ENCODE data around the gene CLIC5. TPM values are rescaled to one million over a fixed set of nuclear protein-coding genes. Genes with fewer than 3 reads are reported as not detected.

Gene CLIC5
- total and polyA plus RNA-seq, 2 of the 8 experiments (the other 6 are each of a cell fraction or from before 2014, with no cell fraction given) = 0.12 to 0.15 TPM

DNA sequence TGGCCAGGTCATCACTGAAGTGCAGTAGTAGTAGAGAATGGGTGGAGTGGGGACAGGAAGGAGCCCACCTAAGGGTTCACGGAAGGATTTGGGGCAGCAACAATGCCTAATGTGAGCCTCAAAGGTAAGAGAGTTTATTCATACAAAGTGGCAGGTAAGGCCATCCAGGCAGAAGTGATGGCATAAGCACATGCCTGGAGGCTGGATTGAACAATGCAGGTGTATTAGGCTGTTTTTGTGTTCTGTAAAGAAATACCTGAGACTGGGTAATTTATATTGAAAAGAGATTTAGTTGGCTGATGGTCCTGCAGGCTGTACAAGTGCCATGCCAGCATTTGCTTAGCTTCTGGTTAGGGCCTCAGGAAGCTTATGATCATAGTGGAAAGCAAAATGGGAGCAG, 48.3 kb downstream of the CLIC5 start:
- FAIRE-seq (no peak), DNase-seq (ENCODE audit: low read depth in 1 of 2, low spot score in 2 of 2) (no peak)
- H3K18ac ChIP-seq (ENCODE audit: extremely low read depth, low read length) = no peak overlapping the region
- H3K56ac ChIP-seq (replicated peaks; ENCODE audit: insufficient read length, low read depth, low read length) = no peak overlapping the region
- H3K27ac ChIP-seq (ENCODE audit: low read depth, low read length) = no peak overlapping the region
- WGBS, 2 experiments (ENCODE audit: extremely low coverage in 1 of 2, insufficient coverage in 1 of 2, insufficient read length in 1 of 2, insufficient replicate concordance in 2 of 2, low coverage in 1 of 2, low lambda C conversion rate in 2 of 2, missing lambda C conversion rate in 1 of 2) = 80% methylated on average over 1 of the region's 1 CpG; no CpG with 5 or more reads in 1 of the 2 experiments
- H3K23ac ChIP-seq (ENCODE audit: insufficient read length) = no peak overlapping the region
- H4K20me1 ChIP-seq (replicated peaks in 1 of 2; ENCODE audit: control insufficient read depth in 1 of 2, insufficient read depth in 2 of 2, low read length in 2 of 2) = no peaks in the 10 kb centered on the region
- H3K14ac ChIP-seq (ENCODE audit: insufficient read length) = no peak overlapping the region
- peaks cover 0 to 6% of the 10 kb centered on the region in 2 experiments; a peak in 1 of 4 replicates for H3K9me3 ChIP-seq (ENCODE audit: insufficient read depth in 2 of 2, low read depth in 1 of 2, low read length in 1 of 2)
- no peak overlapping the region; the same call in 1 of the 2 replicates for H2BK20ac ChIP-seq (ENCODE audit: low read length)
- ChIA-PET POLR2A (ENCODE audit: partially characterized antibody) (no interaction called here), CTCF (ENCODE audit: partially characterized antibody) (interaction anchor here (1.1 to 1.8 kb wide), 2 partner anchors 9 to 123 kb away, joined by 3 to 4 read pairs; no protein-coding TSS in a partner anchor)
- no peak overlapping the region for H3K4me2 ChIP-seq (ENCODE audit: insufficient read depth in 1 of 2, low read depth in 2 of 2, low read length in 2 of 2)
- H3K27me3 ChIP-seq (replicated peaks in 1 of 4; ENCODE audit: control insufficient read depth in 3 of 4, extremely low read depth in 1 of 4, insufficient read depth in 3 of 4, low read length in 3 of 4) = no peaks in the 10 kb centered on the region; a peak in 1 of 7 replicates
- H4K8ac ChIP-seq (ENCODE audit: extremely low read depth, insufficient read depth, low read length) = no peak overlapping the region
- H3K9ac ChIP-seq (replicated peaks in 1 of 4; ENCODE audit: extremely low read depth in 1 of 4, low read depth in 3 of 4, low read length in 3 of 4) = no peak overlapping the region
- H2BK15ac ChIP-seq (ENCODE audit: low read length) = no peak overlapping the region
- no peaks in the 10 kb centered on the region for H3K79me1 ChIP-seq (ENCODE audit: low read depth, low read length)
- H2AK5ac ChIP-seq (ENCODE audit: low read depth, low read length) = no peak overlapping the region
- H2BK120ac ChIP-seq (replicated peaks; ENCODE audit: low read depth, low read length) = no peak overlapping the region
- H3K4me1 ChIP-seq (replicated peaks in 1 of 4; ENCODE audit: control insufficient read depth in 3 of 4, insufficient read depth in 4 of 4, low read length in 3 of 4) = peaks cover 0 to 3% (median 1%) of the 10 kb centered on the region in 4 experiments; a peak in 3 of 7 replicates
- no peak overlapping the region for H2AFZ ChIP-seq (ENCODE audit: low read length)
- H4K91ac ChIP-seq (replicated peaks; ENCODE audit: insufficient read length, low read length) = no peak overlapping the region
- no peaks in the 10 kb centered on the region for H3K79me2 ChIP-seq (ENCODE audit: control insufficient read depth in 1 of 2, insufficient read depth in 2 of 2, low read length in 2 of 2)
- H2BK12ac ChIP-seq (ENCODE audit: low read depth, low read length) = no peak overlapping the region
- H3K4ac ChIP-seq (replicated peaks; ENCODE audit: insufficient read length, low read depth, low read length) = no peak overlapping the region
- no peaks in the 10 kb centered on the region for H3K36me3 ChIP-seq (ENCODE audit: control insufficient read depth in 2 of 4, insufficient read depth in 4 of 4, low read length in 3 of 4)
- no peak for TF ChIP-seq JUN (IDR thresholded peaks at IDR 0.05; ENCODE audit: low read depth, low read length)
- TF ChIP-seq MAFK (IDR thresholded peaks at IDR 0.05; ENCODE audit: low read depth, low read length) = no peak
- no peak for TF ChIP-seq CTBP2 (IDR thresholded peaks at IDR 0.05; ENCODE audit: borderline replicate concordance, insufficient read depth, insufficient read length, low read length)
- no peak for TF ChIP-seq RFX5 (IDR thresholded peaks at IDR 0.05; ENCODE audit: borderline replicate concordance, low read depth, low read length)
- TF ChIP-seq, protein P1, sequence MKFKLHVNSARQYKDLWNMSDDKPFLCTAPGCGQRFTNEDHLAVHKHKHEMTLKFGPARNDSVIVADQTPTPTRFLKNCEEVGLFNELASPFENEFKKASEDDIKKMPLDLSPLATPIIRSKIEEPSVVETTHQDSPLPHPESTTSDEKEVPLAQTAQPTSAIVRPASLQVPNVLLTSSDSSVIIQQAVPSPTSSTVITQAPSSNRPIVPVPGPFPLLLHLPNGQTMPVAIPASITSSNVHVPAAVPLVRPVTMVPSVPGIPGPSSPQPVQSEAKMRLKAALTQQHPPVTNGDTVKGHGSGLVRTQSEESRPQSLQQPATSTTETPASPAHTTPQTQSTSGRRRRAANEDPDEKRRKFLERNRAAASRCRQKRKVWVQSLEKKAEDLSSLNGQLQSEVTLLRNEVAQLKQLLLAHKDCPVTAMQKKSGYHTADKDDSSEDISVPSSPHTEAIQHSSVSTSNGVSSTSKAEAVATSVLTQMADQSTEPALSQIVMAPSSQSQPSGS (IDR thresholded peaks at IDR 0.05; ENCODE audit: low read length) = no peak
- TF ChIP-seq, protein P2, sequence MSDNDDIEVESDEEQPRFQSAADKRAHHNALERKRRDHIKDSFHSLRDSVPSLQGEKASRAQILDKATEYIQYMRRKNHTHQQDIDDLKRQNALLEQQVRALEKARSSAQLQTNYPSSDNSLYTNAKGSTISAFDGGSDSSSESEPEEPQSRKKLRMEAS (IDR thresholded peaks at IDR 0.05) = no peak
- no peak overlapping the region for H2BK5ac ChIP-seq (ENCODE audit: low read depth, low read length)
- H3K23me2 ChIP-seq (ENCODE audit: low read depth, low read length) = no peaks in the 10 kb centered on the region
- H4K5ac ChIP-seq (ENCODE audit: insufficient read length, low read depth, low read length) = no peak overlapping the region
- no peak overlapping the region for H3K4me3 ChIP-seq (ENCODE audit: extremely low read depth in 1 of 4, insufficient read depth in 2 of 4, low read depth in 3 of 4, low read length in 4 of 4)

Data from H1 (cell line).